PC-3 (cell line): ENCODE results near the gene TXNDC12. TPM values are rescaled to one million over a fixed set of nuclear protein-coding genes. Genes with fewer than 3 reads are reported as not detected.

Experiments
- ATAC-seq: fragments of 200-7000 bp; cut with Tn5 transposase; 2 replicates; pipeline ENCODE4 v1.9.1; 2020; ENCODE audit warnings: mild to moderate bottlenecking, moderate library complexity
- BruUV-seq: library from RNA; stranded (reverse); fragments of 400-500 nt; replicated peaks from 2 replicates; lab custom pipeline; 2021; lab: Mats Ljungman, UMichigan
- CTCF ChIA-PET: fragments of 300-600 bp; sonication (Branson Sonifier 250); formaldehyde crosslinking; loops from one replicate; lab custom pipeline; 2022; ENCODE audit warnings: antibody characterized with exemption; lab: Charles Lee
- POLR2A ChIA-PET: fragments of 300-600 bp; sonication (Branson Sonifier 250); formaldehyde crosslinking; loops from one replicate; lab custom pipeline; 2022; ENCODE audit warnings: antibody characterized with exemption; ENCODE audit not compliant: unreplicated experiment; lab: Charles Lee
- DNase-seq: peaks from one replicate; pipeline ENCODE4 v3.0.0-alpha.2; 2015
- H2AFZ ChIP-seq: fragments of 300-600 bp; sonication (generic); 2 replicates; pipeline ENCODE4 v1.6.0; 2016; ENCODE audit warnings: antibody characterized with exemption, low read length
- H3F3A ChIP-seq: fragments of 300-600 bp; sonication (generic); one replicate; pipeline ENCODE4 v1.6.0; 2017; ENCODE audit warnings: antibody characterized with exemption, low read length, control low read depth, mild to moderate bottlenecking; ENCODE audit not compliant: unreplicated experiment
- H3K27ac ChIP-seq: fragments of 300-600 bp; sonication (generic); 2 replicates; pipeline ENCODE4 v1.5.1; 2016; ENCODE audit warnings: mild to moderate bottlenecking, low read length
- H3K27me3 ChIP-seq: fragments of 300-600 bp; sonication (generic); 2 replicates; pipeline ENCODE4 v1.6.1; 2016; ENCODE audit warnings: low read length, mixed read lengths
- H3K36me3 ChIP-seq: fragments of 300-600 bp; sonication (generic); 2 replicates; pipeline ENCODE4 v1.6.1; 2016; ENCODE audit warnings: low read depth, mixed run types, low read length, mixed read lengths
- H3K4me1 ChIP-seq: fragments of 300-600 bp; sonication (generic); 2 replicates; pipeline ENCODE4 v1.5.1; 2016; ENCODE audit warnings: low read length; ENCODE audit not compliant: insufficient read depth
- H3K4me2 ChIP-seq: fragments of 300-600 bp; sonication (generic); 2 replicates; pipeline ENCODE4 v1.6.0; 2016; ENCODE audit warnings: low read length
- H3K4me3 ChIP-seq: fragments of 300-600 bp; sonication (generic); 2 replicates; pipeline ENCODE4 v1.5.1; 2016; ENCODE audit warnings: mild to moderate bottlenecking, low read length, mixed read lengths
- H3K79me2 ChIP-seq: fragments of 300-600 bp; sonication (generic); 2 replicates; pipeline ENCODE4 v1.6.1; 2017; ENCODE audit warnings: low read length, mixed read lengths
- H3K9ac ChIP-seq: fragments of 300-600 bp; sonication (generic); 2 replicates; pipeline ENCODE4 v1.6.0; 2016; ENCODE audit warnings: mild to moderate bottlenecking, low read length
- H3K9me2 ChIP-seq: fragments of 300-600 bp; sonication (generic); replicated peaks from 2 replicates; pipeline ENCODE4 v1.6.1; 2016; ENCODE audit warnings: mixed run types, low read length, mixed read lengths
- H3K9me3 ChIP-seq: fragments of 300-600 bp; sonication (generic); 2 replicates; pipeline ENCODE4 v1.6.1; 2016; ENCODE audit warnings: low read length, mixed read lengths
- H4K20me1 ChIP-seq: fragments of 300-600 bp; sonication (generic); 2 replicates; pipeline ENCODE4 v1.6.1; 2016; ENCODE audit warnings: low read length, mixed read lengths
- CTCF ChIP-seq: fragments of 300-600 bp; sonication (generic); conservative IDR thresholded peaks from 2 replicates; pipeline ENCODE4 v1.5.1; 2017; ENCODE audit warnings: antibody characterized with exemption, low read depth, mild to moderate bottlenecking, low read length
- EZH2 ChIP-seq: fragments of 300-600 bp; sonication (generic); IDR thresholded peaks from one replicate; pipeline ENCODE4 v1.6.1; 2017; ENCODE audit warnings: antibody characterized with exemption, mild to moderate bottlenecking, low read length; ENCODE audit not compliant: unreplicated experiment
- EZH2phosphoT487 ChIP-seq: fragments of 300-600 bp; sonication (generic); IDR thresholded peaks from 2 replicates; pipeline ENCODE4 v1.6.1; 2018; ENCODE audit warnings: mild to moderate bottlenecking, antibody characterized with exemption, low read length, borderline replicate concordance
- intact Hi-C: fragments of 100-400 bp; cut with micrococcal nuclease; formaldehyde crosslinking; loops from 2 replicates; pipeline ENCODE4 v1.9.0; 2023
- total RNA-seq: library from RNA; depleted of rRNA; stranded (reverse); fragments of >200 nt; gene quantifications from 2 replicates; pipeline ENCODE4 v1.2.3, GENCODE V29; 2014

TXNDC12 gene
- total RNA-seq, 1 experiment from 2014 or later = 36.8 TPM

- TF ChIP-seq CTCF (no peak), EZH2phosphoT487 (no peak), EZH2 (no peak)
- Histone ChIP-seq H3K9me3 (no peaks in the 10 kb centered on the region), H2AFZ (no peak overlapping the region), H3K27me3 (no peaks in the 10 kb centered on the region), H3K36me3 (no peaks in the 10 kb centered on the region), H4K20me1 (no peaks in the 10 kb centered on the region), H3K27ac (no peak overlapping the region), H3K4me2 (no peak overlapping the region), H3K4me3 (no peak overlapping the region), H3K4me1 (no peaks in the 10 kb centered on the region), H3K79me2 (no peaks in the 10 kb centered on the region), H3K9me2 (no peaks in the 10 kb centered on the region), H3K9ac (no peak overlapping the region), H3F3A (no peaks in the 10 kb centered on the region)
- POLR2A ChIA-PET = no interaction called here
- DNase-seq = no peak
- intact Hi-C loops = no loop called here
- CTCF ChIA-PET = no interaction called here
- no TSS peak for BruUV-seq
- ATAC-seq = no peak
Measured at GRCh38 chr1:51997974-51998382, 57.0 kb downstream of the TXNDC12 start.

- Histone ChIP-seq H3K9ac (no peak within 1 kb of the TSS), H3K4me2 (peak within 1 kb of the TSS; percentile 82), H3K27me3 (no peaks in the 10 kb centered on the region), H2AFZ (peak within 1 kb of the TSS; percentile 87), H3K27ac (no peak within 1 kb of the TSS), H4K20me1 (no peaks in the 10 kb centered on the region), H3K4me1 (no peaks in the 10 kb centered on the region), H3F3A (no peaks in the 10 kb centered on the region), H3K9me2 (no peaks in the 10 kb centered on the region), H3K79me2 (no peaks in the 10 kb centered on the region), H3K9me3 (no peaks in the 10 kb centered on the region), H3K36me3 (no peaks in the 10 kb centered on the region), H3K4me3 (peak within 1 kb of the TSS; percentile 76)
- TF ChIP-seq EZH2 (no peak), EZH2phosphoT487 (no peak), CTCF (no peak)
- ATAC-seq = peak; percentile 100
- intact Hi-C loops = no loop called here
- BruUV-seq = no TSS peak
- peak; percentile 77 for DNase-seq
- ChIA-PET CTCF (interaction anchor here (0.7 kb wide), 1 partner anchor 8 kb away, joined by 21 read pairs; no protein-coding TSS in a partner anchor), POLR2A (no interaction called here)
Measured at GRCh38 chr1:51990478-51990965, 64.5 kb downstream of the TXNDC12 start, which contains the start of gene RAB3B. RAB3B (minus strand) TSS chr1:51990700; CDS start chr1:51977117, 13,583 bp downstream.
